Esophagus muscularis mucosa (tissue), 4 donors: ENCODE results near the gene FERMT1. TPM values are rescaled to one million over a fixed set of nuclear protein-coding genes. Genes with fewer than 3 reads are reported as not detected.

Experiments
- DNase-seq: peaks from one replicate; pipeline ENCODE4 v3.0.0-alpha.2; 2017; ENCODE audit errors: extremely low spot score
- H3K27ac ChIP-seq, 4 donors: fragments of 200-600 bp; sonication (generic); replicated peaks in 1 of 4; 1 replicate in 3 of 4; 2 replicates in 1 of 4; pipeline ENCODE4 v1.5.1; 2016 to 2019; ENCODE audit warnings: mild to moderate bottlenecking in 1 of 4
- H3K27me3 ChIP-seq, 4 donors: fragments of 200-600 bp; sonication (generic); one replicate each; pipeline versions ENCODE4 v1.5.1 to v1.6.0; 2016 to 2019
- H3K36me3 ChIP-seq, 4 donors: fragments of 200-600 bp; sonication (generic); one replicate each; pipeline ENCODE4 v1.5.1; 2016 to 2019
- H3K4me1 ChIP-seq, 4 donors: fragments of 200-600 bp; sonication (generic); one replicate each; pipeline ENCODE4 v1.5.1; 2016 to 2019
- H3K4me3 ChIP-seq, 4 donors: fragments of 200-600 bp; sonication (generic); 1 replicate in 2 of 4; 2 replicates in 2 of 4; pipeline ENCODE4 v1.5.1; 2016 to 2019; ENCODE audit warnings: mild to moderate bottlenecking in 4 of 4, moderate library complexity in 1 of 4
- H3K9me3 ChIP-seq, 4 donors: fragments of 200-600 bp; sonication (generic); 1 replicate in 3 of 4; 2 replicates in 1 of 4; pipeline ENCODE4 v1.5.1; 2016 to 2019
- CTCF ChIP-seq, 3 experiments: fragments of 200-600 bp in 2 of 3; fragments of 450-650 bp in 1 of 3; sonication (generic) in 2 of 3; IDR thresholded peaks; one replicate each; pipeline ENCODE4 v1.5.1; 2017 to 2019; ENCODE audit warnings: antibody characterized with exemption in 3 of 3, mild to moderate bottlenecking in 2 of 3, moderate library complexity in 1 of 3
- EP300 ChIP-seq: sonication (generic); formaldehyde crosslinking; IDR thresholded peaks from one replicate; pipeline ENCODE4 v1.6.1; 2017; ENCODE audit warnings: antibody characterized with exemption
- POLR2A ChIP-seq: fragments of 450-650 bp; IDR thresholded peaks from one replicate; pipeline ENCODE4 v1.6.1; 2017; ENCODE audit warnings: antibody characterized with exemption, moderate library complexity, mild to moderate bottlenecking, low read depth
- POLR2AphosphoS5 ChIP-seq, 2 donors: sonication (generic); formaldehyde crosslinking; IDR thresholded peaks; one replicate each; pipeline ENCODE4 v1.6.1; 2017; ENCODE audit warnings: antibody characterized with exemption in 2 of 2
- WGBS: methylation state at CpG from one replicate; pipeline ENCODE4 v1.1.5; 2018; 5-methylcytosine and 5-hydroxymethylcytosine counted together
- intact Hi-C: fragments of 100-400 bp; cut with DNase I; formaldehyde crosslinking; loops from one replicate; pipeline ENCODE4 v1.15.1; 2023
- total RNA-seq, 4 donors: library from RNA; depleted of rRNA; stranded (reverse); fragments of >200 nt; gene quantifications; one replicate each; pipeline versions ENCODE4 v1.1.0 to v1.2.1, GENCODE V29; 2016

The FERMT1 gene
- total RNA-seq, 4 donors from 2014 or later = 0.32 to 0.42 (median 0.34) TPM

- Histone ChIP-seq H3K27ac (no peak overlapping the region), H3K9me3 (no peaks in the 10 kb centered on the region), H3K27me3 (no peaks in the 10 kb centered on the region), H3K4me3 (no peak overlapping the region), H3K36me3 (peaks cover 0 to 37% (median 21%) of the 10 kb centered on the region in 4 donors), H3K4me1 (peaks cover 25 to 39% (median 33%) of the 10 kb centered on the region in 4 donors)
- 69% methylated on average over 6 of the region's 6 CpGs for WGBS
- no peak for DNase-seq
- TF ChIP-seq POLR2A = no peak
- TF ChIP-seq EP300 = no peak
- TF ChIP-seq CTCF (IDR thresholded peaks at IDR 0.05) = no peak
- TF ChIP-seq POLR2AphosphoS5 (IDR thresholded peaks at IDR 0.05) = no peak
- intact Hi-C loops = no loop called here
Observed at GRCh38 chr20:6029538-6029937, 93.3 kb downstream of the FERMT1 start.

GRCh38 chr20:6028818-6029217 lies 94.0 kb downstream of the FERMT1 start:
- intact Hi-C loops = no loop called here
- no peak overlapping the region for H3K4me3 ChIP-seq
- no peaks in the 10 kb centered on the region for H3K27me3 ChIP-seq
- TF ChIP-seq POLR2AphosphoS5 (IDR thresholded peaks at IDR 0.05) (no peak), POLR2A (no peak), CTCF (IDR thresholded peaks at IDR 0.05) (no peak), EP300 (no peak)
- H3K27ac ChIP-seq = no peak overlapping the region
- no peak for DNase-seq
- peaks cover 7 to 39% (median 24%) of the 10 kb centered on the region in 4 donors for H3K36me3 ChIP-seq
- no peaks in the 10 kb centered on the region for H3K9me3 ChIP-seq
- peaks cover 18 to 34% (median 26%) of the 10 kb centered on the region in 4 donors for H3K4me1 ChIP-seq

GRCh38 chr20:6026051-6026450 lies 96.8 kb downstream of the FERMT1 start:
- H3K4me3 ChIP-seq = no peak overlapping the region
- H3K27ac ChIP-seq = no peak overlapping the region
- H3K36me3 ChIP-seq = peaks cover 10 to 36% (median 23%) of the 10 kb centered on the region in 4 donors
- no peak for DNase-seq
- H3K27me3 ChIP-seq = no peaks in the 10 kb centered on the region
- TF ChIP-seq POLR2AphosphoS5 (IDR thresholded peaks at IDR 0.05) = no peak
- TF ChIP-seq CTCF (IDR thresholded peaks at IDR 0.05) = no peak
- no peak for TF ChIP-seq EP300
- TF ChIP-seq POLR2A = no peak
- peaks cover 11 to 25% (median 17%) of the 10 kb centered on the region in 4 donors for H3K4me1 ChIP-seq
- intact Hi-C loops = no loop called here
- H3K9me3 ChIP-seq = no peaks in the 10 kb centered on the region
- WGBS = 87% methylated on average over 3 of the region's 3 CpGs

Other genes with a start within 250 kb of the FERMT1 start
- gene CHGB, start 211.5 kb downstream of the FERMT1 start, total RNA-seq = 1 to 10 TPM in 2 of 4 donors, under 1 TPM in 2; 0.29 to 1.6 (median 0.95) TPM
- 10 to 100 TPM in 1 of 4 donors, 1 to 10 TPM in 3; 9.2 to 13.4 (median 9.7) TPM for gene TRMT6, start 172.5 kb downstream of the FERMT1 start, total RNA-seq
- gene MCM8, start 172.4 kb downstream of the FERMT1 start, total RNA-seq = 1 to 10 TPM; 4.0 to 5.6 (median 4.4) TPM
- 10 to 100 TPM; 36.4 to 42.8 (median 37.7) TPM for gene CRLS1, start 116.9 kb downstream of the FERMT1 start, total RNA-seq
- under 1 TPM in 2 of 4 donors, not detected in 2; 0.17 to 0.42 TPM for gene LRRN4, start 69.0 kb downstream of the FERMT1 start, total RNA-seq